GM19240 (cell line): Measurements from ENCODE around the gene LDAH.
"Not testable (repeated sequence)": the region's sequence is repeated elsewhere in the genome, so short reads cannot be mapped to it uniquely, and the experiment has no call there.

Experiments
- DNase-seq: peaks from one replicate; pipeline ENCODE4 v3.0.0; 2011; ENCODE audit warnings: low spot score; ENCODE audit not compliant: insufficient read length

Gene LDAH

GRCh38 chr2:20723543-20723942 is 99.4 kb downstream of the LDAH start:
- no peak for DNase-seq

- DNase-seq, result no peak
Measured at GRCh38 chr2:20722592-20723240, 100.2 kb downstream of the LDAH start.

GRCh38 chr2:20717641-20718040 is 105.3 kb downstream of the LDAH start:
- DNase-seq, result no peak

GRCh38 chr2:20716164-20716563 is 106.7 kb downstream of the LDAH start:
- DNase-seq, result not testable (repeated sequence)

GRCh38 chr2:20714412-20714811 is 108.5 kb downstream of the LDAH start:
- DNase-seq, result not testable (repeated sequence)

GRCh38 chr2:20713585-20713984 is 109.3 kb downstream of the LDAH start:
- DNase-seq, result not testable (repeated sequence)

GRCh38 chr2:20711641-20712040 is 111.3 kb downstream of the LDAH start:
- not testable (repeated sequence) for DNase-seq

- DNase-seq, result no peak
Measured at GRCh38 chr2:20707601-20708000, 115.3 kb downstream of the LDAH start.

- DNase-seq, result no peak
Measured at GRCh38 chr2:20706786-20707185, 116.1 kb downstream of the LDAH start.

- DNase-seq, result no peak
Measured at GRCh38 chr2:20706217-20706616, 116.7 kb downstream of the LDAH start.

- no peak for DNase-seq
Measured at GRCh38 chr2:20704886-20705285, 118.0 kb downstream of the LDAH start.

GRCh38 chr2:20702563-20702962 is 120.3 kb downstream of the LDAH start:
- DNase-seq, result no peak

- no peak for DNase-seq
Measured at GRCh38 chr2:20698916-20699613, 123.8 kb downstream of the LDAH start.

- no peak for DNase-seq
Measured at GRCh38 chr2:20697322-20697934, 125.5 kb downstream of the LDAH start.

- DNase-seq, result no peak
Measured at GRCh38 chr2:20696366-20696765, 126.5 kb downstream of the LDAH start.

- no peak for DNase-seq
Measured at GRCh38 chr2:20693317-20693716, 129.6 kb downstream of the LDAH start.

GRCh38 chr2:20692081-20692480 is 130.8 kb downstream of the LDAH start:
- no peak for DNase-seq

- no peak for DNase-seq
Measured at GRCh38 chr2:20691076-20691734, 131.7 kb downstream of the LDAH start.

- no peak for DNase-seq
Measured at GRCh38 chr2:20689428-20690264, 133.3 kb downstream of the LDAH start.

- no peak for DNase-seq
Measured at GRCh38 chr2:20687260-20687832, 135.6 kb downstream of the LDAH start.

- no peak for DNase-seq
Measured at GRCh38 chr2:20684581-20685063, 138.3 kb downstream of the LDAH start.
